HG03280 (cell line): Measurements from ENCODE around the gene MRPL40.
"Not testable (repeated sequence)": the region's sequence is repeated elsewhere in the genome, so short reads cannot be mapped to it uniquely, and the experiment has no call there.

Source experiments
- ATAC-seq: cut with Tn5 transposase; IDR thresholded peaks from one replicate; pipeline ENCODE4 v1.9.1; 2021; ENCODE audit warnings: mild to moderate bottlenecking, moderate library complexity; ENCODE audit not compliant: unreplicated experiment

MRPL40 gene

GRCh38 chr22:19440411-19441195, 8.3 kb downstream of the MRPL40 start:
- ATAC-seq: no peak

DNA sequence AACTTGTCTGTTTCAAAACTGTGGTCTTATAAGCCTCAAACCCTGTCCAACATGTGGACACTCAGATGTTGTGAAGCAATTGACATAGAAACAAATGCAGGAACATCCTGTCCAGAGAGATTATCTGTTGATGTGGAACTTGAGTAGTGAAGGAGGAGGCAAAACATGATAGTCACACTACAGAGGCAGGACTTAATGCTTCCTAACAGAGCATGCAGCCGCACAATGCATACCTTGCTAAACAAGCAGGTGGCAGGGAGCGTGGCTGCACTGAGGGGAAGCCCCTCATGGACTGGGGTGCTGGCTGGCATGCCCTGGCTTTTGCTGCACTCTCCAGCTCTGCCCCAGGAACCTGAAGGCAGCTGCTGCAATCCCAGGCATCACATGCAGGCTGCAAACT, 9.8 kb downstream of the MRPL40 start:
- ATAC-seq: no peak

GRCh38 chr22:19443544-19444211, 11.3 kb downstream of the MRPL40 start:
- ATAC-seq: no peak

DNA sequence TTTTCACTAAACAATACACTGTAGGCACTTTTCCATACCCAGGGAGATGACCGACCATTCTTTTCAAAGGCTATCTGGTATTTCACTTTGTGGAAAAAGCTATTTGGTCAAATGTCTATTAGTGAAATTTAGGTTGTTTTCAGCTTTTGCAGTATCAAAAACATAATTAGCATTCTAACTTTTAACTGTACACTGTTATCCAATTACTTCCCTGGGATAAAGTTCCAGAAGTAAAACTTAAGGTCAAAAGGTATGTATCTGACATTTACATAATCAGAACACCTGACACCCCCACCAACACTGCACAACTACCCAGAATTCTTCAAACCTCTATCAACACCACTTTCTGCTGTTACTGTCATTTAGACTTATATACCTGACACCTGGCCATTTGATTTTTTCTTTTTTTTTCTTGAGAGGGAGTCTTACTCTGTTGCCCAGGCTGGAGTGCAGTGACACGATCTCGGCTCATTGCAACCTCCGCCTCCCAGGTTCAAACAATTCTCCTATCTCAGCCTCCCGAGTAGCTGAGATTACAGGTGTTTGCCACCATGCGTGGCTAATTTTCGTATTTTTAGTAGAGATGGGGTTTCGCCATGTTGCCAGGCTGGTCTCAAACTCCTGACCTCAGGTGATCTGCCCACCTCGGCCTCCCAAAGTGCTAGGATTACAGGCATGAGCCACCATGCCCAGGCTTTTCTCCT, 13.1 kb downstream of the MRPL40 start:
- not testable (repeated sequence) for ATAC-seq

DNA sequence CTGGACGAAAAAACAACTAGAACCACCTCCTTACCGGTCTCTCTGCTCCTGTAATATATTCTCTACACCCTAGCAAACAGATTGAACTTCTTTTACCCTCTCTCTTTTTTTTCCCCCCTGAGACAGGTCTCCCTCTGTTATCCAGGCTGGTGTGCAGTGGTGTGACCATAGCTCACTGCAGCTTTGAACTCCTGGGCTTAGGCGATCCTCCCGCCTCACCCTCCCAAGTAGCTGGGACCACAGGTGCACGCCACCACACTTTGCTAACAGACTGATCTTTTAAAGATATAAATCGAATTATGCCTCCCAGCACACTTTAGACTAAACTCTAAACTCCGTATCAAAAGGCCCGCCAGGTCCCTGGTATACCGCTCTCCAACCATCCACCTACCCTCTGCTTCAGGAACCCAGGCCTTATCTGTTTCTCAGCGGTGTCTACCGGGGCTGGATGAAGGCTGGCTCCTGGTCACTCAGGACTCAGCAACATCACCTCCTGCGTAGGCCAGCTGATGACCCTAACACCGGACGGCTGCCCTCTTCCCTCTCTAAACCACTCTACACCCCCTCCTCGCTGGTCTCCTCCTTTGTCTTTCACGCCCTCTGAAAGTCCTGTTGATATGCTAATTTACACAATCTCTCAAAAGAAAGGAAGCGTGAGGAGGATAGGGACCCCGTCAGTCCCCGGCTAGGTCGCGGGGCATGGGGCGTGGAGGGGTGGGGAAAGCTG, 14.4 kb downstream of the MRPL40 start:
- ATAC-seq: no peak

GRCh38 chr22:19447330-19448075, 15.2 kb downstream of the MRPL40 start, which contains the start of gene C22orf39:
TSS of gene C22orf39 (minus strand) at chr22:19447711. CDS start at chr22:19447688, 23 bp downstream.
- peak; percentile 85 for ATAC-seq

GRCh38 chr22:19448076-19448607, 15.8 kb downstream of the MRPL40 start:
- peak; percentile 40 for ATAC-seq

DNA sequence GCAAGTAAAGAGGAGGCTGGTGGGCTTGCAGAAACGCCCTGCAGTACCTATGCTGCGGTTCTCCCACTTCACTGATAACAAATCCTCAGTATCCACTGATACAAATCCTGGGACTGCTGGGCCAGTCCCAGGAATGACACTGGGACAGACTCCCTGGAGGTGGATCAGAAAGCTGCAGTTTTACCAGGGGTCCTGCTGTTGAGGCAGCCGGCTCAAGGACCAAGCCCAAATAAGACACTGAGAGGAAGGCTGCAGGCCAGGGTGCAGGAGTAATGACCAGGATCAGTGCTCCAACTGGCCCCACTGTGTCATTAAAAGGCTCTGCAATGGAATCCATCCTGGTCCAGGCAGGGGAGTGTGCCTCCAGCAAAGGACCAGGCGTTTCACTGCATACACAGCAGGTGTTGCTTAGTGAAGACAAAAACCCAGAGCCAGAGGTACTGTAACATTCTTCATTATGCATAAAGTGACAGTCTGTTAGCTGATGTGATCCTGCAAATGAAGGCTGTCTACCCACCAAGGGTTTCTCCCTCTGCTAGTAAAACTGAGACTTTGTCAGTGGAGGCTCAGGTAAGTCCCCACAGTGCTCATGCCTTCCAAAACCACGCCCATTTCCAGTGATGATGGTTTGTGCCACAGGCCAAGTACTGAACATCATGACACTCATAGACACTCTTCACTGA, 16.5 kb downstream of the MRPL40 start:
- ATAC-seq: no peak

DNA sequence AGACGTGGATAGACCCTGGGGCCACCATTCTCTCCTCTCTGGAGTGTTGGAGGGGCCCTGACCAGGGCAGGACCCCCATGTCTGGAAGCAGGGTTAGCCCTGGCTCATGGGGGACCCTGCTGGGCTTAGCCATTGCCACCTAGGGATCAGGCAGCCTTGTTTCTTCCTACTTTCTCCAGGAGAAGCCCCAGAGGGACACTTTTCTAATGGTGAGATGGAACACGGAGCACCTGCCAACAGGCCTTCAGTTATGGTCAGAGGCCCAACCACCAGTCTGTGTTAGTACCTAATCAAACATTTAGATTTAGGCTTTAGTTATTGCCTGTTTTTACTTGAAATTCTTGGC, 17.1 kb downstream of the MRPL40 start:
- ATAC-seq: no peak

- no peak for ATAC-seq
Measured at GRCh38 chr22:19450363-19451175, 18.2 kb downstream of the MRPL40 start.

DNA sequence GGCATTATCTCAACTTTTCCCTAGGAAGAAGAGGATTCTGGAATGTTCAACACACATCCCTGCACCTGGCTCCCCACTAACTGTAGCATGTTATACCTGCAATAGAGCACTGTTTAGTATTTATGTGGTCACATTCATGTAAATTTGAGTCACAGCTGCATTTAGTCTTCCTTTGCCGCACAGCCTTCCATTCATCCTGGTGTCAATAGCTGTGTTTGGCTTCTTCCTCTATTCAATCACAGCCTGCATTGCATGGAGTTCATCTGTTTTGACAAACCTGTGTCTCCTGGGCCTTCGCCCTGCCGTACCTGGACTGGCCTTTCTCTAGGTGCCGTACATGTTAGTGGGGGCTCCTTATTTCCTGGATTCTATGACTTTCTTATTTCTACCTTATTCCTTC, 19.2 kb downstream of the MRPL40 start:
- ATAC-seq: no peak

DNA sequence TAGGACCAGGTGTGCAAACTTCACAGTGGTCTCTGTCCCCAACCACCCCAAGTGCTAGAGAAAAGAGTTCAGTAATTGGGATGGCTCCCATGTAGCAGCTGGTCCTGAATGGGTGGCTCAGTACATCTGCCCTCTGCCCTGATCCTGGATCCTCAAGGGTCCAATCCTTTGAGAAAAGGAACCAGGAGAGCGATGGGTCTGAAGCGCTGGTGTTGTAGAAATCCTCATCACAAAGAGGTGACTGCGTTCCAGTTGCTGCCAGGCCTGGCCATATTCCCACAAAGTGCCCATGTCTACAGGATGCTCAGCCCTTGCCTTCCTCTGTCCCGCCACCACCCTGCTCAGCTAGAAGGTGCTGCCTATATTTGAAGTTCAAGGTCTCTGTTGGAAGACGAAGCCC, 21.4 kb downstream of the MRPL40 start:
- ATAC-seq: no peak

- no peak for ATAC-seq
Measured at GRCh38 chr22:19454156-19454555, 21.8 kb downstream of the MRPL40 start.

DNA sequence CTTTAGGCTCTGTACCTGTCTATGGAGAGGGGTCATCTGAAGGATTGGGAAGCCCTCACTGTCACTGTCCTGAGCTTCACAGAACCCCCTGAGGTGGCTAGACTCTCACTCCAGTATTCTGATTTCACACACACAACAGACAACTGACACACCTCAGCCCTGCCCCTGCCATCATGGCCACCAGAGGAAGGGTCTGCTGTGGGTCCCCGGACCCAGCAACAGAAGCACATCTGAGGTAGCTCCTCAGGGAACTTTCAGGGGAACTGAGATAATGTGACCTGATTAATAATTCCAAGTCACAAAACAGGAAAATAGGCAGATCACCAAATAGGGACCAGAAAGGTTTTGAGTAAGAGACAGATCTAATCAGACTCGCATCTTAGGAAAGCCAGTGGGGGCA, 22.7 kb downstream of the MRPL40 start:
- no peak for ATAC-seq

- no peak for ATAC-seq
Measured at GRCh38 chr22:19455585-19456370, 23.4 kb downstream of the MRPL40 start.

- no peak for ATAC-seq
Measured at GRCh38 chr22:19456541-19456940, 24.2 kb downstream of the MRPL40 start.

GRCh38 chr22:19457828-19458428, 25.6 kb downstream of the MRPL40 start:
- ATAC-seq: no peak

DNA sequence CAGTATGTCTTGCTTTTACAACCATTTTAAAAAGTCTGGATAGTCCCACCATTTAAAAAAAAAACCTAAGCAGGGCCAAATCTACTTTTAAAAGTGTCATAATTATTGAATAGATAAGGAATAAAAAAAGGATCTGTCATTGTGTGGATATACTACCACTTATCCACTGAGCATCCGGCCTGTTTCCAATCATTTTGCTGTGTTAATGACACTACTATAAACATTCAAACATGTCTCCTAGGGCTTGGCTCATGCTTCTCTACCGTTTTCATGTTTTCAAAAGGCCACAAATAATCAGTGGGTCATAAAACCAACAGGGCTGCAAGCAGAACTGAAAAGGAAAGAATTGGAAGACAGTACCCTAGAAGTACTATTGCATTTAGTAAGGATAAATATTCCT, 27.7 kb downstream of the MRPL40 start:
- no peak for ATAC-seq
